B cell (primary cell): ENCODE results near the gene MAN1A2. TPM values are rescaled to one million over a fixed set of nuclear protein-coding genes. Genes with fewer than 3 reads are reported as not detected.

ENCODE experiments used
- ATAC-seq: fragments of 200-7000 bp; cut with Tn5 transposase; one replicate; pipeline ENCODE4 v1.10.0; 2021; ENCODE audit warnings: low read depth, mild to moderate bottlenecking, moderate number of reproducible peaks, moderate library complexity
- CTCF ChIA-PET: fragments of 350-600 bp; sonication (Branson Sonifier 250); formaldehyde crosslinking; loops from one replicate; lab custom pipeline; 2021; ENCODE audit warnings: antibody characterized with exemption, inconsistent platforms; lab: Charles Lee
- POLR2A ChIA-PET: fragments of 350-600 bp; sonication (Branson Sonifier 250); formaldehyde crosslinking; loops from one replicate; lab custom pipeline; 2021; ENCODE audit warnings: antibody characterized with exemption; lab: Charles Lee
- DNase-seq: peaks from one replicate; pipeline ENCODE4 v3.0.0; 2013
- H2AFZ ChIP-seq: 2 replicates; pipeline ENCODE4 v1.6.1; 2012; ENCODE audit warnings: mild to moderate bottlenecking, low read depth, low read length; ENCODE audit not compliant: insufficient read depth, poor library complexity, severe bottlenecking
- H3K27ac ChIP-seq, 2 donors: 1 replicate in 1 of 2; 2 replicates in 1 of 2; pipeline ENCODE4 v1.5.1; 2012 to 2013; ENCODE audit warnings: low read length in 2 of 2, mild to moderate bottlenecking in 2 of 2, moderate library complexity in 1 of 2
- H3K27me3 ChIP-seq, 4 experiments: fragments of 200-600 bp in 1 of 4; sonication (generic) in 1 of 4; replicated peaks in 1 of 4; 1 replicate in 2 of 4; 2 replicates in 2 of 4; pipeline versions ENCODE4 v1.6.1 to v1.7.0; 2013 to 2016; ENCODE audit warnings: low read length in 3 of 4, mild to moderate bottlenecking in 2 of 4, mixed read lengths in 1 of 4, moderate library complexity in 1 of 4; ENCODE audit not compliant: insufficient read depth in 4 of 4, control insufficient read depth in 3 of 4; ENCODE audit errors: control extremely low read depth in 1 of 4
- H3K36me3 ChIP-seq, 2 experiments: replicated peaks in 1 of 2; 1 replicate in 1 of 2; 2 replicates in 1 of 2; pipeline versions ENCODE4 v1.6.1 to v1.7.1; 2013; ENCODE audit warnings: low read length in 1 of 2; ENCODE audit not compliant: insufficient read depth in 2 of 2, control insufficient read depth in 1 of 2; ENCODE audit errors: control extremely low read depth in 1 of 2, extremely low read depth in 1 of 2
- H3K4me1 ChIP-seq, 2 donors: fragments of 200-600 bp in 1 of 2; sonication (generic) in 1 of 2; 1 replicate in 1 of 2; 2 replicates in 1 of 2; pipeline versions ENCODE4 v1.5.1 to v1.6.1; 2013 to 2017; ENCODE audit warnings: low read length in 2 of 2; ENCODE audit not compliant: control insufficient read depth in 2 of 2, insufficient read depth in 2 of 2
- H3K4me2 ChIP-seq: replicated peaks from 2 replicates; pipeline ENCODE3; 2012; ENCODE audit warnings: mild to moderate bottlenecking, low read depth, low read length; ENCODE audit not compliant: poor library complexity, severe bottlenecking
- H3K4me3 ChIP-seq, 5 experiments: fragments of 200-600 bp in 1 of 5; sonication (generic) in 1 of 5; 1 replicate in 3 of 5; 2 replicates in 2 of 5; pipeline versions ENCODE4 v1.5.1 to v1.7.0; 2011 to 2016; ENCODE audit warnings: low read length in 4 of 5, mild to moderate bottlenecking in 4 of 5, low read depth in 2 of 5, control low read depth in 1 of 5, moderate library complexity in 1 of 5; ENCODE audit not compliant: insufficient read depth in 1 of 5; ENCODE audit errors: control extremely low read depth in 1 of 5, extremely low read depth in 1 of 5
- H3K79me2 ChIP-seq: fragments of 200-600 bp; sonication (generic); one replicate; pipeline ENCODE4 v1.6.0; 2016; ENCODE audit warnings: low read length; ENCODE audit not compliant: control insufficient read depth, insufficient read depth
- H3K9ac ChIP-seq: fragments of 200-600 bp; sonication (generic); 2 replicates; pipeline ENCODE4 v1.6.1; 2017; ENCODE audit warnings: mild to moderate bottlenecking, low read length, moderate library complexity
- H3K9me3 ChIP-seq, 3 donors: one replicate each; pipeline versions ENCODE4 v1.6.1 to v1.7.1; 2013; ENCODE audit warnings: low read length in 2 of 3; ENCODE audit not compliant: control insufficient read depth in 2 of 3, insufficient read depth in 1 of 3; ENCODE audit errors: control extremely low read depth in 1 of 3
- H4K20me1 ChIP-seq: 2 replicates; pipeline ENCODE4 v1.6.0; 2012; ENCODE audit warnings: mild to moderate bottlenecking, low read length; ENCODE audit not compliant: insufficient read depth, control insufficient read depth, poor library complexity, severe bottlenecking
- H3K27ac Mint-ChIP-seq: one replicate; pipeline ENCODE4 v1.8.0; 2021; ENCODE audit warnings: mixed read lengths
- H3K27me3 Mint-ChIP-seq: one replicate; pipeline ENCODE4 v1.8.0; 2021; ENCODE audit warnings: mixed read lengths
- H3K4me1 Mint-ChIP-seq: one replicate; pipeline ENCODE4 v1.8.0; 2021; ENCODE audit warnings: mixed read lengths
- H3K4me3 Mint-ChIP-seq: one replicate; pipeline ENCODE4 v1.8.0; 2021; ENCODE audit warnings: mixed read lengths
- H3K9me3 Mint-ChIP-seq: one replicate; pipeline ENCODE4 v1.8.0; 2022; ENCODE audit warnings: mixed read lengths; ENCODE audit not compliant: insufficient read depth
- CTCF ChIP-seq: fragments of 200-600 bp; IDR thresholded peaks from one replicate; pipeline ENCODE4 v1.8.0; 2022; ENCODE audit warnings: antibody characterized with exemption, mild to moderate bottlenecking
- EZH2 ChIP-seq: IDR thresholded peaks from 2 replicates; pipeline ENCODE4 v1.6.1; 2012; ENCODE audit warnings: borderline replicate concordance, low read depth, mild to moderate bottlenecking, moderate library complexity, low read length; ENCODE audit not compliant: insufficient read depth, poor library complexity, severe bottlenecking
- WGBS: methylation state at CpG from one replicate; pipeline ENCODE4 v1.1.5; 2013; ENCODE audit warnings: missing lambda C conversion rate; ENCODE audit not compliant: insufficient coverage; 5-methylcytosine and 5-hydroxymethylcytosine counted together
- intact Hi-C: fragments of 100-400 bp; cut with micrococcal nuclease; formaldehyde crosslinking; loops from one replicate; pipeline ENCODE4 v1.10.0; 2022
- polyA plus RNA-seq: library from polyadenylated mRNA; depleted of rRNA; stranded (reverse); fragments of >200 nt; gene quantifications from 2 replicates; pipeline ENCODE4 v1.2.3, GENCODE V29; 2012
- total RNA-seq, 2 donors: library from RNA; stranded (reverse); fragments of 120-200 nt in 1 of 2; gene quantifications; 1 replicate in 1 of 2; 2 replicates in 1 of 2; pipeline versions ENCODE4 v1.2.3 to v1.2.4, GENCODE V29; 2013 to 2022

MAN1A2 gene
- total and polyA plus RNA-seq, 2 donors (not counting 1 experiment from before 2014, with no cell fraction given): 4.6 to 55.6 TPM

GRCh38 chr1:117433943-117434342 lies 66.7 kb downstream of the MAN1A2 start:
- no peaks in the 10 kb centered on the region for H4K20me1 ChIP-seq
- intact Hi-C loops: no loop called here
- ChIA-PET CTCF (no interaction called here), POLR2A (no interaction called here)
- no peak overlapping the region for H3K9ac ChIP-seq
- peaks cover 6% of the 10 kb centered on the region for H3K4me1 Mint-ChIP-seq
- H3K4me1 ChIP-seq: peaks cover 0 to 3% of the 10 kb centered on the region in 2 donors
- DNase-seq: no peak
- H3K79me2 ChIP-seq: peaks cover 4% of the 10 kb centered on the region
- H3K27ac ChIP-seq: no peak overlapping the region
- no peaks in the 10 kb centered on the region for H3K9me3 Mint-ChIP-seq
- WGBS: no CpG with 5 or more reads among the region's 1 CpG
- TF ChIP-seq EZH2 (no peak), CTCF (no peak)
- H3K4me2 ChIP-seq: no peak overlapping the region
- H2AFZ ChIP-seq: no peak overlapping the region
- no peak for ATAC-seq
- no peaks in the 10 kb centered on the region for H3K36me3 ChIP-seq
- H3K27me3 ChIP-seq: no peaks in the 10 kb centered on the region
- no peak overlapping the region for H3K4me3 Mint-ChIP-seq
- no peak overlapping the region for H3K4me3 ChIP-seq
- H3K27ac Mint-ChIP-seq: no peak overlapping the region
- H3K27me3 Mint-ChIP-seq: no peaks in the 10 kb centered on the region
- no peaks in the 10 kb centered on the region for H3K9me3 ChIP-seq

GRCh38 chr1:117436513-117436912 lies 69.3 kb downstream of the MAN1A2 start:
- no peak overlapping the region for H3K4me3 Mint-ChIP-seq
- H3K27ac Mint-ChIP-seq: no peak overlapping the region
- ChIA-PET POLR2A (no interaction called here), CTCF (no interaction called here)
- Histone ChIP-seq H3K27ac (no peak overlapping the region), H3K4me1 (peaks cover 0 to 3% of the 10 kb centered on the region in 2 donors), H3K36me3 (no peaks in the 10 kb centered on the region), H3K4me3 (no peak overlapping the region), H3K9me3 (no peaks in the 10 kb centered on the region), H3K9ac (no peak overlapping the region), H3K4me2 (no peak overlapping the region), H2AFZ (no peak overlapping the region), H3K79me2 (peaks cover 4% of the 10 kb centered on the region), H4K20me1 (no peaks in the 10 kb centered on the region), H3K27me3 (no peaks in the 10 kb centered on the region)
- ATAC-seq (no peak), DNase-seq (no peak)
- H3K4me1 Mint-ChIP-seq: peaks cover 9% of the 10 kb centered on the region
- no peaks in the 10 kb centered on the region for H3K9me3 Mint-ChIP-seq
- no CpG with 5 or more reads among the region's 1 CpG for WGBS
- TF ChIP-seq EZH2: no peak
- TF ChIP-seq CTCF: no peak
- H3K27me3 Mint-ChIP-seq: no peaks in the 10 kb centered on the region
- intact Hi-C loops: no loop called here
